Adrenal gland (tissue), 5 donors: ENCODE data around the gene RRAD.

Experiments used
- CTCF ChIP-seq, 6 experiments: fragments of 450-650 bp in 4 of 6; fragments of 200-600 bp in 2 of 6; sonication (generic) in 1 of 6; IDR thresholded peaks; 1 replicate in 5 of 6; 2 replicates in 1 of 6; pipeline versions ENCODE4 v1.5.1 to v1.8.0; 2016 to 2021; ENCODE audit warnings: antibody characterized with exemption in 6 of 6, mild to moderate bottlenecking in 2 of 6, moderate library complexity in 1 of 6
- POLR2A ChIP-seq, 2 donors: fragments of 450-650 bp; IDR thresholded peaks; one replicate each; pipeline ENCODE4 v1.6.1; 2017; ENCODE audit warnings: antibody characterized with exemption in 2 of 2, mild to moderate bottlenecking in 2 of 2, moderate library complexity in 1 of 2
- donor health status: DM: no; HTN: no; CAD: no.

- TF ChIP-seq POLR2A (IDR thresholded peaks at IDR 0.05) (no peak), CTCF (IDR thresholded peaks at IDR 0.05) (no peak)
These were observed 53.5 kb downstream of the RRAD start for GRCh38 chr16:66871840-66872239.
